Fibroblast of skin of right biceps (primary cell): ENCODE results near the gene FBLN5.

Experiments used
- DNase-seq: peaks from one replicate; pipeline ENCODE4 v3.0.0-alpha.2; 2013

The FBLN5 gene

DNA sequence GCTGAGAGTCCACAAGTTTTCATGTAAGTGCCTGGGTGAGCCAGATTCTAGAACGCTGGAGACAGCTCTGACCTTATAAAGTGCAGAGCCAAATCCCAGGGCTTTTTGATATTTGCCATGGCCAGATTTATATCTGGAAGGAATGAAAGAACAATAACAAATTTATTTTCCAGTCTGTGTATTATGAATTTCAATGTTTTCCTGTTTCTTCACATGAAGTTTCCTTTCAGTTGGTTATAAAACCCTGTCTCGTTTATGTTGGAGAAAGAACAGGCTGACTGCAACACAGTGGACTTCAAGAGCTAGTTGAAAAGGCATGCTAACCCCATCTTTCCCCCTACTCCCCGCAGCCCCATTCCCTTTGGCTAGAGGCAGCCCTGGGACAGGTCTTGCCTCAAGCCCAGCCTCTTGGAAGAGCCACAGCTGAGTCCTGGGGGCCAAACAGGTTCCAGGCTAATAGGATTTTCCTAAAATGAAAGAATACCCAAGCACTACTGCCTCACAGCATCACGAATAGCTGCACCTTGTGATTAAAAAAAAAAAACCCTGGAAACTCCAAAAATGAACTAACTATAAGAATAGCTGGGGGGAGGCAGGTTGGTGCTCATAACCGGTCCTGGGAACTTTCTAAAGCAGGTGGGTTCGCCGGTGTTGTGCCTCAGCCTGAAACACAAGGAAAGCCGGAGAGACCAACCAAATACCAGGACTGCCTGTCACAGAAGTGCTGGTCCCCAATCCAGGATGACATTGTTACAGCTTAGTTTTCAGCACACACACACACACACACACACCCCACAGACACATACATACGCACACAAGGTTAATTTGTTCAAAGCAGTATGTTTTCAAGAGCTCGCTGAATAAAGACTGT is 1.5 kb downstream of the FBLN5 start:
- DNase-seq, result peak; percentile 25

DNA sequence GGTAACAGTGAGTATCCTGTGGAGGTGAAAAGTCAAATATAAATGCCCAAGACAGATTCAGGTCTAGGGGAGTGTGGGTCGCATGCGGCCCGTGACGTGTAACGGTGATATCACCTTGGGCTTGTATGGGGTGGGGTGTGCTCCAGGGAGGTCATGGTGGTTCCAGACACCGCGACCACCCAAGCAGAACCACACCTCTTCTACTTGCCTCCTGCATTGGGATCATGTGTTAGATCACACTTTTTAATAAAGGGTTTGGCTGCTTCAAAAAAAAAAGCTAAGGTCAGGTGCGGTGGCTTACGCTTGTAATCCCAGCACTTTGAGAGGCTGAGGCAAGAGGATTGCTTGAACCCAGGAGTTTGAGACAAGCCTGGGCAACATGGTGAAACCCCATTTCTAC is 4.5 kb downstream of the FBLN5 start:
- no peak for DNase-seq

DNA sequence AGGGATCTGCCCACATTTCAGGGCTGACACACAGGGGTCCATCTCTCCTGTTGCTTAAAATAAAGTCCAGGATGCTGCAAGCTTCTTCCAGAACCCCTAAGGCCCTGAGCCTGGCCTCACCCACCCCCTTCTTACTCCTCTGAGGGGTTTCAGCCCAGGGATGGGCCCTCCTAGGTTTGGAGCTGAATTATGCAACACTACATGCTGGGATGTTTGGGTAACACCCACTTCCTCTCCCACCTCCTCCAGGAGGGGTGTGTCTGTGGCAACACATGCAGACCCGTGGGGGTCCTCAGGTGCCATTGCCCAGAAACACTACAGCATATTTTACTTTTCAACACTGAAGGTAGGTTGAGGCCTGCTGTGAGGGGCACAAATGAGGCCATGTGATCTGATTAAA is 5.4 kb downstream of the FBLN5 start:
- DNase-seq, result no peak

DNA sequence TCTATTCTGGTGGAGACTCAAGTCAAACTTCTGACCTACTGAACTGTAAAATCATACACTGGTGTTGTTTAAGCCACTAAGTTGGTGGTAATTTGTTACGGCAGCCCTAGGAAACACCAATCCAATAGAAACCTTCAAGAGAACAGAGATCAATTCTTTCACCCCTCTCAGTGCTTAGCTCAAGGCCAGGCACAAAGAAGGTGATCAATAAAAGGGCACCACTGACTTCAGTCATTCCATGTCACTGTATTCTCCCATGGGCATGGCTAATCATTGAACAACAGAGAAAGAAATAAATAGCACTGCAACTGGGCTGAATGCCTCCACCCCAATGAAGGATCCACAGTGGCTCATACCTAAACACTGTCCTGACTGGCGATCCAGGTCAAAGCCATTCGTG is 7.3 kb downstream of the FBLN5 start:
- no peak for DNase-seq

- no peak for DNase-seq
Observed at GRCh38 chr14:91935586-91935985, 11.9 kb downstream of the FBLN5 start.

DNA sequence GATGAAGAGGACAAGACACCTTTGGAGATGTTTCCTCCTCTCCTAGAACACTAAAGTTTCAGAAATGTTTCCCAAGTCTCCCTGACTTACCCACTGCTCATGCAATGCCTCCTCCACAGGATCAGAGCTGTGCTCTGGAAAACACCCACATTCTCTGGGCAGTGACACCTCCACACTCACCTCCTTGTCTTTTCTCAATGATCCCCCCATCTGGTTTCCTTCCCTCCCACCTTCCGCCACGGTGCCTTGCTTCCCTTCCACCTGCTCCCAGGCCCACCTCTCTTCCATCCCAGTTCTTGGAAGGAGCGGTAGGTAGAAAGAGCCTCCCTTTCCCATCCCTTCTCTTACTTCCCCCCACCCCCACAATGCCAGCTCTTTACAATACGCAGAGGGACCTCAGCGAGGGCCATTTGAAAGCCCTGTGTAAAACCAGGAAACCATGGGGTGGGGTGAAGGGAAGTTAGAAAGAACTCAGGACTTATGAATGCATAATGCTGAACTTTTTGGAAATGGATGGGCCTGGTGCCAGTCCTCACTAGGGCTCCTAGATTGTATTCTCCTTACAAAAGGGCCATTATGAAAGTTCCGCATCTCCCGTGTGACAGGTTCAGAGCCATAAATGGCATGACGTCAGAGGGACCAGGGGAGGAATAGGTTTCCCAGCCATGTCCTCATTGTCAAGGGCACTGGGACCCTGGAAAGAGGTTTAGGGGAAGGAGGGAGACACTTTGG is 12.8 kb downstream of the FBLN5 start:
- DNase-seq, result no peak

DNA sequence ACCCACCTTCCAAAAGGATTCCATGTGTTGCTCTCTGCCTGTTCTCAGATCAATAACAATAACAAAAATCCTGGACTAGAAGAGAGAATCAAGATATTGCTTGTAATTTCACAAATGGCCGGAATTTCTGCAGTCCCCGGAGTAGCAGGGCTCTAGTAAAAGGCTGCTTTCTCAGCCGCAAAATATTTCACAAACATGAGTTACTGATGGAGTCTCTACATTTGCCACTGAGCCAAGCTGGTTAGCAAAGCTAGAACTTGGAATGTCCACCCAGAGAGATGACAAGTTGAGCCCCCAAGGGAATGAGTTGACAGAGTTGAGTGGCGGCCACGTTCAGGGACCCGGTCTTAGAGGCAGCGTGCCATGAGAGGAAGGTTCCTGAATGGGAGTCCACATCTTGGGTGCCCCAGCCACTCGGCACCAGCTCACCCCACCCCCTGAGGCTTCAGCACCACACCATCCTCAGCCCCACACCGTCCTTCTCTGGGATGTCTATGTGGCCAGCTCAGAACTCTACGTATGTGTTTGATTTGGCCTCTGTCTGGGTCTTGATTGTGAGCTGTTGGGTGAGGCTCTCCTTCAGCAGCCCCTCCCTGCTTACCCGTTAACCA is 15.9 kb downstream of the FBLN5 start:
- DNase-seq, result no peak

DNA sequence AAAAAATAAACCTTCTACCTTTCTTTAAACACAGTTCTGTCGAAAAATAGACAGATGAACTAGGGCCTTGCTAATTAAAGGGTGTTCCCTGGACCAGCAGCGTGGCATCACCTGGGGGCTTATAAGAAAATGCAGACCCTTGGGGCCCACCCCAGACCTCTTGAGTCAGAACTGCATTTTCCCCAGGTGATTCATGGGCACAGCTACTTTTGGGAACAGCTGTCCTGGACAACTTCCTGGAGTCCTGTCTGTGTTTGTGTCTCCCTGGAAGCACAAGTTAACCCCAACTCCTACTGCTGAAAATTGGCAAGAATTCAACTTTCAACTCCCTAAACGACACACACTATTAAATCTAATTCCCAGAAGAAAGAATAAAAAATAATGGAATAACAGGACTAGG is 17.8 kb downstream of the FBLN5 start:
- peak; percentile 49 for DNase-seq

DNA sequence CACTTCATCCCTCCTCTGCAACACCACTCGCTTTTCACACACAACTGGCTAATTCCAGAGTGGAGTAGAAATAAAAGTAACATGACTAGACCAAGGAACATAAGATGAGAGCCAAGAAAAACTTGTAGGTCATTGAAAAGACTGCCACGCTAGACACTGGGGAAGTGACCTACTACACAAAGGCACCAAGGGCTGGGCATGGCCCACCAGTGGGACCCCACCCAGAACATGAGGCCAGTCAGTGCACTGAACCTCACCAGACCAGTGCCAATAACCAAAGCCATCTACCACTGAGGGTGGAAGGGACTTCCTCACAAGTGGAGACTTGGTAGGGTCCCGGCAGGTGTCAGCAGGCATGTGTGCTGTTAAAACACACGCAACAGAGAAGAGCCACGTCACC is 19.7 kb downstream of the FBLN5 start:
- no peak for DNase-seq

DNA sequence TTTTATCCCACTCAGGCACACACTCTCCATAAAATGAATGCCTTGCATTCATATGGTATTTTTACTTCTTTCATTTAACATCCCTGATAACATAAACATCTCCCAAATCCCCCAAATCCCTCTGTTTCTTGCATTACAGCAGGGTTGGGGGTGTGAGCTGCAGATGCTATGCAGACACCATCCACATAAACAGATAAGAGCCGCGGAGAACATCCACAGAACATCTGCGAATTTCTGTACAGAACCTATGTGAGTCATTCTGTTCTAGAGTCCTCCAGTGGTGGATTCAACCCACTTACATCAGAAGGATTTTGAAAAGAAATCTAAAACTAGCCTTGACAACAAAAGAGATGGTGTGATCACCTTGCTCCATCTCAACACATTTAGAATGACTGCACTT is 20.3 kb downstream of the FBLN5 start:
- DNase-seq, result no peak

GRCh38 chr14:91926131-91926890 is 21.2 kb downstream of the FBLN5 start:
- no peak for DNase-seq

GRCh38 chr14:91925727-91926121 is 21.8 kb downstream of the FBLN5 start:
- no peak for DNase-seq

- DNase-seq, result peak; percentile 85
Observed at GRCh38 chr14:91925001-91925726, 22.3 kb downstream of the FBLN5 start.

- DNase-seq, result no peak
Observed at GRCh38 chr14:91920526-91920925, 27.0 kb downstream of the FBLN5 start.

DNA sequence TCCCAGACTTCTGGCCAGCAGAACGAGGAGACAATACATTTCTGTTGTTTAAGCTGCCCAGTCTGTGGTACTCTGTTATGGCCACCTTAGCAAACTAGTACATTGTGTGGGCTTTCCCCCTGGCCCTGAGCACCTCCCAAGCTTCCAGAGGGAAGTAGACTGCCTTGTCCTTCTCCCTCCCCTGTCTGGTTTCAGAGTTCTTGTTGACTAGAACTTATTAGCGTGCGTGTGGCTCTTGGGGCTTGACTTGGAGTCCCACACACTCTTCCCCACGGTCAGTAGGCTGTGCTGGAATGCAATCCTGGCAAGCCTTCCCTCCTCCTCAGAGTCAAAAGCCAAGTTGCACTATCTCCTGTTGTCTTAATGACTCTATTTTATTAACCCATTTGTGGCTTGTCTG is 27.7 kb downstream of the FBLN5 start:
- peak; percentile 47 for DNase-seq

- DNase-seq, result no peak
Observed at GRCh38 chr14:91918186-91918883, 29.2 kb downstream of the FBLN5 start.

DNA sequence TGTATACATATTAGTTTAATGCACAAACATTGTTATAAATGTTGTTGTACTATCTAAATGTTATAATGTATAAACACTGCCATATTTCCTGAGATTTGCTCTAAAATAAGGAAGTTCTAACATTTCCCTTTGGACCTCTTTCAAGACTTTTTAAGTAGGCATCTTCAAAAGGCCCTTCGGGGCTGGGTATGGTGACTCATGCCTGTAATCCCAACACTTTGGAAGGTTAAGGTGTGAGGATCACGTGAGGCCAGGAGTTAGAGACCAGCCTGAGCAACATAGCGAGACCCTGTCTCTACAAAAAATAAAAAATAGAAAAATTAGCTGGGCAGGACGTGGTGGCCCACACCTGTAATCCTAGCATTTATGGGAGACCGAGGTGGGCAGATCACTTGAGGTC is 35.5 kb downstream of the FBLN5 start:
- DNase-seq, result no peak

- peak; percentile 34 for DNase-seq
Observed at GRCh38 chr14:91911474-91912032, 35.9 kb downstream of the FBLN5 start.

- no peak for DNase-seq
Observed at GRCh38 chr14:91910196-91910595, 37.3 kb downstream of the FBLN5 start.

DNA sequence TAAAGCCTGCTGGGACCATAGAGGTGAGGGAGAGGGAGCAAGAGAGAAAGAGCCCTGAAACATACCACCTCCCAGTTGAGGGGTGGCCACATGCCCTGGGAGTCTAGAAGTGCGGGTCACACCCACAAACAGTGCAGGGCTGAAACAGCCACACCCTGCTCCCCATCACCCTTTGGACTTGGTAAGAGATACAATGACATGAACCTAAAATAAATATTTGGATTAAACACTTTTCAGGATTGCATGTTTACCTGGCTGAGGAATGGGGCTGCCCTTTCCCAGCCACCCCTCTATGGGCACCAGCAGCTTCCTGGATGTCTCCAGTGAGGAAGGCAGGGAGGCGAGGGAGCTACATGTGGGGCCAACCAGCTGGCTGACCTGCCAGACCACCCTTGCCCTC is 41.1 kb downstream of the FBLN5 start:
- no peak for DNase-seq

GRCh38 chr14:91904956-91905645 is 42.4 kb downstream of the FBLN5 start:
- no peak for DNase-seq
